Measurements from ENCODE around the gene PPP6R2.

- TF ChIP-seq GATA3 (IDR thresholded peaks at IDR 0.05; ENCODE audit: low read depth, low read length), result no peak
- TF ChIP-seq GATA2 (IDR thresholded peaks at IDR 0.05; ENCODE audit: low read depth, low read length), result no peak
Measured at GRCh38 chr22:50439871-50440331, 96.8 kb downstream of the PPP6R2 start.

Measured in SH-SY5Y (cell line).